SU-DHL-6 (cell line): Measurements from ENCODE around the gene CSF1R.

Source experiments
- EZH2phosphoT487 ChIP-seq: fragments of 200-600 bp; sonication (generic), shearing (Covaris generic); conservative IDR thresholded peaks from 2 replicates; pipeline ENCODE4 v1.6.1; 2018; ENCODE audit warnings: mild to moderate bottlenecking, antibody characterized with exemption, low read length, moderate library complexity, mixed read lengths
- TF ChIP-seq, protein P1 (sequence below): fragments of 200-600 bp; sonication (generic); IDR thresholded peaks from one replicate; pipeline ENCODE4 v1.5.1; 2017; ENCODE audit warnings: antibody characterized with exemption, mild to moderate bottlenecking, low read length, moderate library complexity; ENCODE audit not compliant: insufficient read depth, poor library complexity, severe bottlenecking

DNA sequence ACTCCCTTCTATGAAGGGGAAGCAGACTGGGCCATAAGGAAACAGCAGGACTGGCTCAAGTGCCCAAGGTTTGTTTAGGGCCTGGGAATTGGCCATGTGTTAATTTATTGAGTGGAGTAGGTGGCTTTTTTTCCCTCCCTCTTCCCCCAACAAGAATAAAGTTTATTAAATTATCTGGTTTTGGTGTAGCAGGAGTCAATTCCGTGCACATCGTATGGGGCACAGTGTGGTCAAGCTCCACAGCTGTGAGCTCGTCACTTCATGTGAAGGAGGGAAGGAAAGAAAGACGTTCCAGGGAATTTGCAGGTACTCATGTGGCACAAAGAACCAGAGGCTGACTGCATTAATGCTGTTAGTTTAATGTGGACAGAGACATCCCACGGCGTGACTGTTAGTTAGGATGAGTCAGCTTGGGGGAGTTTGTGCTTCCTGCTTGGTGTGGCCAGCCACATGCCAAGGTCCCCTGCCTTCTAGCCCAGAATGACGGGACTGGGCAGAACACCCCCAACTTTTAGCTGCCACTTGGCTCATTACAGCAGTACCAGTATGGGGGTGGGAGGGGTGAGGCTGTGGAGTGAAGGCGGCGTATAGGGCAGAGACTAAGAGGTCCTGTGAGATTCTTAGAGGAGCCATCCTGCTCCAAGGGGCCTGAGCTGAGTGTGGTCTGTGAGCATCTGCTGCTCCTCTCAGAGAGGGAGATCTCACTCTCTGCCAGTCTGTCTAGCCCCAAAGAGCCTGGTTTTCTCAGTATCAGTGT, 33.2 kb downstream of the CSF1R start:
- no peak for TF ChIP-seq EZH2phosphoT487
- TF ChIP-seq, protein P1, sequence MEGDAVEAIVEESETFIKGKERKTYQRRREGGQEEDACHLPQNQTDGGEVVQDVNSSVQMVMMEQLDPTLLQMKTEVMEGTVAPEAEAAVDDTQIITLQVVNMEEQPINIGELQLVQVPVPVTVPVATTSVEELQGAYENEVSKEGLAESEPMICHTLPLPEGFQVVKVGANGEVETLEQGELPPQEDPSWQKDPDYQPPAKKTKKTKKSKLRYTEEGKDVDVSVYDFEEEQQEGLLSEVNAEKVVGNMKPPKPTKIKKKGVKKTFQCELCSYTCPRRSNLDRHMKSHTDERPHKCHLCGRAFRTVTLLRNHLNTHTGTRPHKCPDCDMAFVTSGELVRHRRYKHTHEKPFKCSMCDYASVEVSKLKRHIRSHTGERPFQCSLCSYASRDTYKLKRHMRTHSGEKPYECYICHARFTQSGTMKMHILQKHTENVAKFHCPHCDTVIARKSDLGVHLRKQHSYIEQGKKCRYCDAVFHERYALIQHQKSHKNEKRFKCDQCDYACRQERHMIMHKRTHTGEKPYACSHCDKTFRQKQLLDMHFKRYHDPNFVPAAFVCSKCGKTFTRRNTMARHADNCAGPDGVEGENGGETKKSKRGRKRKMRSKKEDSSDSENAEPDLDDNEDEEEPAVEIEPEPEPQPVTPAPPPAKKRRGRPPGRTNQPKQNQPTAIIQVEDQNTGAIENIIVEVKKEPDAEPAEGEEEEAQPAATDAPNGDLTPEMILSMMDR: no peak
